Peyer's patch (tissue), 4 donors: ENCODE results near the gene SLC16A5.

Experiments
- CTCF ChIP-seq, 6 experiments: fragments of 450-650 bp in 4 of 6; fragments of 200-600 bp in 2 of 6; sonication (generic) in 1 of 6; IDR thresholded peaks; one replicate each; pipeline ENCODE4 v1.5.1; 2017 to 2019; ENCODE audit warnings: antibody characterized with exemption in 6 of 6, mild to moderate bottlenecking in 3 of 6, moderate library complexity in 1 of 6
- POLR2A ChIP-seq, 2 donors: fragments of 450-650 bp; IDR thresholded peaks; one replicate each; pipeline ENCODE4 v1.5.1; 2017; ENCODE audit warnings: antibody characterized with exemption in 2 of 2, mild to moderate bottlenecking in 2 of 2, moderate library complexity in 2 of 2

GRCh38 chr17:75124819-75125162 is 37.0 kb downstream of the SLC16A5 start:
- TF ChIP-seq CTCF (IDR thresholded peaks at IDR 0.05): no peak
- TF ChIP-seq POLR2A (IDR thresholded peaks at IDR 0.05): no peak
